Measurements from ENCODE around the gene ECE1.
"Not testable (repeated sequence)": the region's sequence is repeated elsewhere in the genome, so short reads cannot be mapped to it uniquely, and the experiment has no call there.

ECE1 gene

DNA sequence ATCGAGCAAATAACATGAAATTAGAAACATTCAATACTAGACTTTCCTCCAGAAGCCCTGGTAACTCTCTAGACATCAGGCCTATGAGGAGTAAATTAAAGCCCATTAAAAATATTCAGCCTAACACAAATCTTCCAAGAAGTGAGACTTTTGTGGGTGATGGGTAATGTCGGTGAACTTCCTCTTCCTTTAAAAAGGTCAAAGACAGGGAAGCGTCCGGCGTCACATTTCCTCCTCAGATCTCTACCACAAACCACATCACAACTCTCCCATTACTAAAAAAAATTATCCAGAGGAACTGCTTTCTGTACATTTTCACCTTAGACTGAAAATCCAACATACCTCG lies 115.0 kb downstream of the ECE1 start:
- DNase-seq, result no peak

DNA sequence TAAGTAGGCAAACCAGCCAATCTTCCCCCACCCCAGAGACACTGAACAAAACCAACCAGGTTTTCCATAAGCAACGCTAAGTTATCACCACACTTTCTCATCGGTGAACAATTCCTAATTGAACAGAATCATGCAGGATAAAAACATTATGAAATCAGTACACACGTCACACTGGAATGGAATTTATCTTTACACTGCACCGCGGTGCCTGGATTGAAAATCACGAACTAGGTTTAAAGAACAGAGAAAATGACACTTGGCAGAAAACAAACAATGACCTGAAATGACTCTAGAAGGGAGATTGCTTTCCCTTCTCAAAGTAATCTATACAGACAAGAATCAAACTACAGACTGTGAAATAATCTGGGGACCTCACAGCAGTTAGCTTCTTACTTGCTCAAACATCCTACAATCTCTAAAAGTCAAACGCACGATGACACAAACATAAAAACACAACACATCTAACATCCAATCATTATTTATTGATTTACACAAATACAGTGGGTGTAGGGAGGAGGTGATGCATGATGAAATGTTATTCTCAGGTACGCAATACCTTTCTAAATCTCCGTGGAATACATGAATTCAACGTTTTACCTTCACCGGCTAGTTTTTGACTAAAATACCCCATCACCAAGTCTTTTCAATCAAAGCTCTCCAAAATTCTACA lies 115.5 kb downstream of the ECE1 start:
- no peak for DNase-seq

DNA sequence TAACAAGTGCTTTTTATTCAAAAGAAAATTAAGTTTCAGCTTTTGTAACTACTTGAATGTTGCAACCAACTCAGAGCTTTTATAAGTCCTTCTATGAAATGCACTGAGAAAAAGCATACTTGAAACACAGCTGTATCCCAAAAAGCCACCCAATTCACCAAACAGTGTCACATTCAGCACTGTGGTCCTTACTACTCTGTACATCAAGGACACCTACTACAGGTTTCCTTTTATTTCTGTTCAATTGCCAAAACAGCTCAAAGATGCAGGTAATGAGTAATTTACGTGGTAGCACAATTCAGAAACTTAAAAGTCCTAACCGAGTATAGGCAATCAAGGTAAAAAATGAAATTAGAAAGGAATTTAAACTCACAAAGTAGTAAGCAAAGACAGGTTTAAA lies 116.0 kb downstream of the ECE1 start:
- no peak for DNase-seq

DNA sequence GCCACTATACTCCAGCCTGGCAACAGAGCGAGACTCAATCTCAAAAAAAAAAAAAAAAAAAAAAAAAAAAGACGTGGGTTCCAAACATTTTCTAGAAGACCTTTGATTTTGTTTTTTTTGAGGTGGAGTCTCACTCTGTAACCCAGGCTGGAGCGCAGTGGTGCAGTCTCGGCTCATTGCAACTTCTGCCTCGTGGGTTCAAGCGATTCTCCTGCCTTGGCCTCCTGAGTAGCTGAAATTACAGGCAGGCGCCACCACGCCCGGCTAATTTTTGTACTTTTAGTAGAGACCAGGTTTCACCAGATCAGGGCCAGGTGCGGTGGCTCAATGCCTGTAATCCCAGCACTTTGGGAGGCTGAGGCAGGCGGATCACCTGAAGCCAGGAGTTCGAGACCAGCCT lies 117.2 kb downstream of the ECE1 start:
- DNase-seq, result not testable (repeated sequence)

DNA sequence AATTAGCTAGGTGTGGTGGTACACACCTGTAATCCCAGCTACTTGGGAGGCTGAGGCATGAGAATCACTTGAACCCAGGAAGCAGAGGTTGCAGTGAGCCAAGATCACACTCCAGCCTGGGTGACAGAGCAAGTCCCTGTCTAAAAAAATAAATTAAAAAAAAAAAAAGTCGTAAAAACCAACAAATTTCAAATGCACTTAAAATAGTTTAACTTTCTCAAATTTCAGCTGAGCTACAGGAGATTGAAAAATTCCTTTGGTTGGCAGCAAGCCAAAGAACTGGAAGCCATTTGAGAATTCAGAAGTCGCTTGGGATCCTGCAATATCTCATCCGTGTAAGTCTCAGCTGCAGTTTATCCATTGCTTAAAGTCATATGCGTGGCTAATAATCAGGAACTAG lies 119.4 kb downstream of the ECE1 start:
- not testable (repeated sequence) for DNase-seq

DNA sequence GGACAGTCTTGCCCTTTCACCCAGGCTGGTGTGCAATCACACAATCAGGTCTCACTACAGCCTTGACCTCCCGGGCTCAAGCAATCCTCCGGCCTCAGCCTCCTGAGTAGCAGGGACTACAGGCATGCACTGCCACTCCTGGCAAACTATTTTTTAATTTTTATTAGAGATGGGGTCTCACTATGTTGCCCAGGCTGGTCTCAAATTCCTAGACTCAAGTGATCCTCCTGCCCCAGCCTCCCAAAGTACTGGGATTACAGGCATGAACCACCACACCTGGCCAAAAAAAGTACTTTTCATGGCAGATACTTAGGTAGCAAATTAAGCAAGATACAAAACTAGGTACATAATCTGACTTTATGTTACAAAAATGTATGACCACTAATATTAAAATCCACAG lies 121.8 kb downstream of the ECE1 start:
- DNase-seq, result no peak

All from stimulated activated naive CD4-positive, alpha-beta T cell treated with Interleukin-2 at 50 U/mL for 16 hours (primary cell).